A549 (cell line): ENCODE data around the gene CDH16. TPM values are rescaled to one million over a fixed set of nuclear protein-coding genes. Genes with fewer than 3 reads are reported as not detected.

Experiments used
- ATAC-seq, 2 experiments: fragments of 200-7000 bp in 1 of 2; fragments of >200 bp in 1 of 2; cut with Nextera tagmentation in 1 of 2; cut with Tn5 transposase in 1 of 2; 3 replicates each; pipeline versions ENCODE4 v1.8.0 to v1.9.1; 2018 to 2020; ENCODE audit warnings: mild to moderate bottlenecking in 1 of 2, moderate library complexity in 1 of 2
- CTCF ChIA-PET: fragments of 300-600 bp; sonication (Branson Sonifier 250); formaldehyde crosslinking; extraction: SDS; loops from one replicate; lab custom pipeline; 2021; ENCODE audit warnings: antibody characterized with exemption, inconsistent platforms; lab: Yijun Ruan, JAX
- POLR2A ChIA-PET: fragments of 350-600 bp; formaldehyde crosslinking; extraction: SDS; loops from one replicate; lab custom pipeline; 2021; ENCODE audit warnings: antibody characterized with exemption, inconsistent platforms; lab: Yijun Ruan, JAX
- DNase-seq, 2 experiments: peaks; one replicate each; pipeline versions ENCODE4 v3.0.0 to v3.0.0-alpha.2; 2011 to 2016; ENCODE audit warnings: low read depth in 1 of 2, low spot score in 1 of 2
- FAIRE-seq: peaks from 2 replicates; lab custom pipeline; 2011; peaks lifted over from hg19 to GRCh38; lab: Jason Lieb, UNC
- H3K27ac ChIP-seq, 2 experiments: fragments of >200 bp; sonication (Bioruptor Twin); formaldehyde crosslinking; 3 replicates each; pipeline ENCODE4 v1.5.1; 2016 to 2017
- H3K4me1 ChIP-seq: fragments of >200 bp; sonication (Bioruptor Twin); formaldehyde crosslinking; 3 replicates; pipeline ENCODE4 v1.6.1; 2016
- H3K4me2 ChIP-seq: fragments of >200 bp; sonication (Bioruptor Twin); formaldehyde crosslinking; 3 replicates; pipeline ENCODE4 v1.6.1; 2016
- H3K4me3 ChIP-seq: fragments of >200 bp; sonication (Bioruptor Twin); formaldehyde crosslinking; 3 replicates; pipeline ENCODE4 v1.5.1; 2016
- H3K9me3 ChIP-seq: fragments of >200 bp; sonication (Bioruptor Twin); formaldehyde crosslinking; 3 replicates; pipeline ENCODE4 v1.6.1; 2016
- BHLHE40 ChIP-seq: IDR thresholded peaks from 2 replicates; pipeline ENCODE4 v1.6.1; 2012; ENCODE audit warnings: low read depth, low read length, inconsistent platforms
- EHF ChIP-seq: fragments of 250-450 bp; sonication (Bioruptor Pico); IDR thresholded peaks from 2 replicates; pipeline ENCODE4 v1.5.0; 2020; ENCODE audit warnings: mild to moderate bottlenecking
- ESRRA ChIP-seq: fragments of 150-350 bp; IDR thresholded peaks from 2 replicates; pipeline ENCODE4 v1.6.1; 2014; ENCODE audit warnings: mild to moderate bottlenecking, low read length, borderline replicate concordance
- GATA3 ChIP-seq: IDR thresholded peaks from 2 replicates; pipeline ENCODE4 v1.6.1; 2012; ENCODE audit warnings: borderline replicate concordance
- HOXA7 ChIP-seq: fragments of 250-450 bp; sonication (Bioruptor Pico); IDR thresholded peaks from 2 replicates; pipeline ENCODE4 v1.5.0; 2020; ENCODE audit warnings: mild to moderate bottlenecking, moderate library complexity
- HOXB13 ChIP-seq: fragments of 250-450 bp; sonication (Bioruptor Pico); IDR thresholded peaks from 2 replicates; pipeline ENCODE4 v1.5.0; 2020; ENCODE audit warnings: low read depth, mild to moderate bottlenecking, moderate library complexity
- KDM1A ChIP-seq: fragments of 200-600 bp; sonication (generic); IDR thresholded peaks from 2 replicates; pipeline ENCODE4 v1.6.1; 2016; ENCODE audit warnings: low read depth, mild to moderate bottlenecking
- KDM5A ChIP-seq: fragments of 200-600 bp; sonication (generic); IDR thresholded peaks from 2 replicates; pipeline ENCODE4 v1.6.1; 2016; ENCODE audit warnings: antibody characterized with exemption, mild to moderate bottlenecking
- MAFK ChIP-seq: fragments of 450-650 bp; IDR thresholded peaks from 2 replicates; pipeline ENCODE4 v1.6.1; 2014; ENCODE audit not compliant: partially characterized antibody
- MAZ ChIP-seq: fragments of 150-350 bp; IDR thresholded peaks from 2 replicates; pipeline ENCODE4 v1.6.1; 2014; ENCODE audit warnings: antibody characterized with exemption, low read depth, low read length, borderline replicate concordance
- MYC ChIP-seq: IDR thresholded peaks from 2 replicates; pipeline ENCODE4 v1.6.1; 2012; ENCODE audit warnings: mild to moderate bottlenecking, inconsistent platforms, low read length, improper control_type of control experiment, borderline replicate concordance
- NR3C1 ChIP-seq: fragments of >200 bp; sonication (Bioruptor Twin); formaldehyde crosslinking; IDR thresholded peaks from 3 replicates; pipeline ENCODE4 v1.6.1; 2017
- PHF8 ChIP-seq: fragments of 200-600 bp; sonication (generic); IDR thresholded peaks from 2 replicates; pipeline ENCODE4 v1.6.1; 2016; ENCODE audit warnings: low read depth, mild to moderate bottlenecking, antibody characterized with exemption, moderate library complexity, borderline replicate concordance
- RCOR1 ChIP-seq: fragments of 150-350 bp; IDR thresholded peaks from 2 replicates; pipeline ENCODE4 v1.6.1; 2014; ENCODE audit warnings: antibody characterized with exemption, low read length, low read depth
- RNF2 ChIP-seq: fragments of 200-600 bp; sonication (generic); IDR thresholded peaks from 2 replicates; pipeline ENCODE4 v1.6.1; 2016; ENCODE audit warnings: low read depth, mild to moderate bottlenecking, antibody characterized with exemption, moderate library complexity, borderline replicate concordance
- SREBF2 ChIP-seq: fragments of 450-650 bp; IDR thresholded peaks from 2 replicates; pipeline ENCODE4 v1.6.1; 2014; ENCODE audit warnings: mild to moderate bottlenecking, moderate library complexity
- ZFP36 ChIP-seq: fragments of 450-650 bp; IDR thresholded peaks from 2 replicates; pipeline ENCODE4 v1.6.1; 2014; ENCODE audit warnings: borderline replicate concordance; ENCODE audit not compliant: partially characterized antibody
- ZNF302 ChIP-seq: fragments of 250-450 bp; sonication (Bioruptor Pico); IDR thresholded peaks from 2 replicates; pipeline ENCODE4 v1.9.0; 2021; ENCODE audit warnings: inconsistent platforms, mild to moderate bottlenecking, moderate library complexity
- WGBS: methylation state at CpG from one replicate; pipeline ENCODE4 v1.1.6; 2017; ENCODE audit errors: missing lambda C conversion rate; 5-methylcytosine and 5-hydroxymethylcytosine counted together
- polyA plus RNA-seq, 4 experiments: library from polyadenylated mRNA; depleted of rRNA in 3 of 4; stranded (reverse); fragments of >200 nt; fragmentation: RNase III in 1 of 4; extraction: RNeasy Plus Mini Kit Qiagen cat#74134 plus additional on column Dnase treatment in 1 of 4; gene quantifications; 2 replicates in 3 of 4; 3 replicates in 1 of 4; pipeline ENCODE4 v1.2.3, GENCODE V29; 2011 to 2017
- TF ChIP-seq, protein P1 (sequence below): fragments of >200 bp; sonication (Bioruptor Twin); formaldehyde crosslinking; IDR thresholded peaks from 2 replicates; pipeline ENCODE4 v1.6.1; 2016
- TF ChIP-seq, protein P2 (sequence below): fragments of 150-350 bp; IDR thresholded peaks from 2 replicates; pipeline ENCODE4 v1.6.1; 2014; ENCODE audit warnings: low read depth, mild to moderate bottlenecking, low read length
- TF ChIP-seq, protein P3 (sequence below): IDR thresholded peaks from 2 replicates; pipeline ENCODE4 v1.6.1; 2012
- TF ChIP-seq, protein P4 (sequence below): fragments of 250-450 bp; sonication (Bioruptor Pico); IDR thresholded peaks from 2 replicates; pipeline ENCODE4 v1.5.0; 2021; ENCODE audit warnings: mild to moderate bottlenecking, moderate library complexity, borderline replicate concordance
- TF ChIP-seq, protein P5 (sequence below): IDR thresholded peaks from 2 replicates; pipeline ENCODE4 v1.6.1; 2012; ENCODE audit warnings: low read depth, borderline replicate concordance
- TF ChIP-seq, protein P6 (sequence below): fragments of 250-450 bp; sonication (Bioruptor Pico); IDR thresholded peaks from 2 replicates; pipeline ENCODE4 v1.5.0; 2020; ENCODE audit warnings: low read depth, mild to moderate bottlenecking, moderate library complexity
- TF ChIP-seq, protein P7 (sequence below): IDR thresholded peaks from 2 replicates; pipeline ENCODE4 v1.6.1; 2012
- TF ChIP-seq, protein P8 (sequence below): fragments of >200 bp; sonication (Bioruptor Twin); formaldehyde crosslinking; IDR thresholded peaks from 3 replicates; pipeline ENCODE4 v1.5.1; 2016
- TF ChIP-seq, protein P9 (sequence below): fragments of 450-650 bp; IDR thresholded peaks from 2 replicates; pipeline ENCODE4 v1.6.1; 2014; ENCODE audit warnings: antibody characterized with exemption

Gene CDH16
- polyA plus RNA-seq, 2 of the 4 experiments (the other 2 are of a cell fraction): 0.18 to 0.25 TPM

DNA sequence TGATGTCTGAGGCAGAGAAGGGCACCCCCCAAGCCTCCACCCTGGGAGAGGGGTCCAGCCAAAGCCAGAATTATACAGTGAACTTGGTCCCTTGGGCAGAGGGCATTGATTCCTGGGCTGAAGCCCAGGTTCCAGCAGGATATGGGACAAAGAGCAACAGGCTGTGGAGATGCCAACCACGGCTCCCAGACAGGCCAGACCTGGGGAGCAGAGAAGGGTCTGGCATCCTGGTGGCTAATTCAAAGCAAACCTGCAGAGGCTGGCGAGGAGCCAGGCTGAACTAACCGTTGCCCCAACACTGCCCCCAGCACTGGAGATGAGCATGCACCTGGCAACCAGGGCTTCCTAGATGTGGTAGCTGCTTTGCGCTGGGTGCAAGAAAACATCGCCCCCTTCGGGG is 45.4 kb upstream of the CDH16 start:
- no peaks in the 10 kb centered on the region for H3K4me1 ChIP-seq
- CTCF ChIA-PET: interaction anchor here (0.5 to 15.9 kb wide), 13 partner anchors 10 to 436 kb away, joined by 3 to 216 read pairs (median 5); partner anchors contain the start of genes FBXL8 and TRADD
- no peak for ATAC-seq
- H3K4me3 ChIP-seq: no peak overlapping the region
- no peak overlapping the region for H3K4me2 ChIP-seq
- POLR2A ChIA-PET: interaction anchor here (1.0 kb wide), 1 partner anchor 12 kb away, joined by 3 read pairs; no protein-coding TSS in a partner anchor
- no peak overlapping the region for H3K27ac ChIP-seq
- TF ChIP-seq ESRRA (no peak), PHF8 (no peak), ZNF302 (CRISPR knock-in tag) (no peak), MAZ (no peak), EHF (no peak), NR3C1 (no peak), SREBF2 (no peak), MYC (no peak), KDM5A (no peak), HOXB13 (CRISPR knock-in tag) (no peak), BHLHE40 (no peak)
- TF ChIP-seq, protein P1, sequence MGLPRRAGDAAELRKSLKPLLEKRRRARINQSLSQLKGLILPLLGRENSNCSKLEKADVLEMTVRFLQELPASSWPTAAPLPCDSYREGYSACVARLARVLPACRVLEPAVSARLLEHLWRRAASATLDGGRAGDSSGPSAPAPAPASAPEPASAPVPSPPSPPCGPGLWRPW: no peak
- TF ChIP-seq, protein P2, sequence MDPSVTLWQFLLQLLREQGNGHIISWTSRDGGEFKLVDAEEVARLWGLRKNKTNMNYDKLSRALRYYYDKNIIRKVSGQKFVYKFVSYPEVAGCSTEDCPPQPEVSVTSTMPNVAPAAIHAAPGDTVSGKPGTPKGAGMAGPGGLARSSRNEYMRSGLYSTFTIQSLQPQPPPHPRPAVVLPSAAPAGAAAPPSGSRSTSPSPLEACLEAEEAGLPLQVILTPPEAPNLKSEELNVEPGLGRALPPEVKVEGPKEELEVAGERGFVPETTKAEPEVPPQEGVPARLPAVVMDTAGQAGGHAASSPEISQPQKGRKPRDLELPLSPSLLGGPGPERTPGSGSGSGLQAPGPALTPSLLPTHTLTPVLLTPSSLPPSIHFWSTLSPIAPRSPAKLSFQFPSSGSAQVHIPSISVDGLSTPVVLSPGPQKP: no peak
- TF ChIP-seq, protein P3, sequence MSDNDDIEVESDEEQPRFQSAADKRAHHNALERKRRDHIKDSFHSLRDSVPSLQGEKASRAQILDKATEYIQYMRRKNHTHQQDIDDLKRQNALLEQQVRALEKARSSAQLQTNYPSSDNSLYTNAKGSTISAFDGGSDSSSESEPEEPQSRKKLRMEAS: no peak
- TF ChIP-seq, protein P4, sequence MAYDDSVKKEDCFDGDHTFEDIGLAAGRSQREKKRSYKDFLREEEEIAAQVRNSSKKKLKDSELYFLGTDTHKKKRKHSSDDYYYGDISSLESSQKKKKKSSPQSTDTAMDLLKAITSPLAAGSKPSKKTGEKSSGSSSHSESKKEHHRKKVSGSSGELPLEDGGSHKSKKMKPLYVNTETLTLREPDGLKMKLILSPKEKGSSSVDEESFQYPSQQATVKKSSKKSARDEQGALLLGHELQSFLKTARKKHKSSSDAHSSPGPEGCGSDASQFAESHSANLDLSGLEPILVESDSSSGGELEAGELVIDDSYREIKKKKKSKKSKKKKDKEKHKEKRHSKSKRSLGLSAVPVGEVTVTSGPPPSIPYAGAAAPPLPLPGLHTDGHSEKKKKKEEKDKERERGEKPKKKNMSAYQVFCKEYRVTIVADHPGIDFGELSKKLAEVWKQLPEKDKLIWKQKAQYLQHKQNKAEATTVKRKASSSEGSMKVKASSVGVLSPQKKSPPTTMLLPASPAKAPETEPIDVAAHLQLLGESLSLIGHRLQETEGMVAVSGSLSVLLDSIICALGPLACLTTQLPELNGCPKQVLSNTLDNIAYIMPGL (CRISPR knock-in tag): no peak
- DNase-seq: no peak
- WGBS: 47% methylated on average over 3 of the region's 6 CpGs
- no peaks in the 10 kb centered on the region for H3K9me3 ChIP-seq
- FAIRE-seq: no peak

DNA sequence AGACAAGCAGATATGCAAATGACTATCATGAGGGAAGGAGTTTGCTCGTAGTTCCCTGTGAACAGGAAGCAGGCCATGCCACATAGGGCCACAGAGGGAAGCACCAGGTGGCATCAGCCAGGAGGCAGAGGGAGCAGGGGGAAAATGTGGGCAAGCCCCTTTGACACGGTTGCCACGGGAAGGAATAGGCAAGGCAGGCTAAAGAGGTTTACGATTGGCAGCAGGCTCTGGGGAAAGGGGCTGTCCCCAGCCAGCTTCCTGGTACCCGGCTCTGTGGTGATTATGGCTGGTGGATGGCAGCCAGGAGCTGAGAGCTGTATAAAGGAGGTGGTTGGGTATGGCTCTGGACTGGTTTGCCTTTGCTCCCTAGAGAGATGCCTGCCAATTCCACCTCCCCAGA is 43.2 kb upstream of the CDH16 start:
- ChIA-PET CTCF (interaction anchor here (0.8 to 15.9 kb wide), 18 partner anchors 9 to 320 kb away, joined by 3 to 216 read pairs (median 6); no protein-coding TSS in a partner anchor), POLR2A (interaction anchor here (0.5 kb wide), 1 partner anchor 928 kb away, joined by 6 read pairs; no protein-coding TSS in a partner anchor)
- Histone ChIP-seq H3K4me3 (no peak overlapping the region), H3K9me3 (no peaks in the 10 kb centered on the region), H3K27ac (no peak overlapping the region), H3K4me1 (no peaks in the 10 kb centered on the region)
- 83% methylated on average over 5 of the region's 5 CpGs for WGBS
- ATAC-seq (no peak), FAIRE-seq (no peak), DNase-seq (no peak)
- no peak for TF ChIP-seq MAFK
- TF ChIP-seq GATA3: no peak
- no peak for TF ChIP-seq ZFP36
- TF ChIP-seq, protein P5, sequence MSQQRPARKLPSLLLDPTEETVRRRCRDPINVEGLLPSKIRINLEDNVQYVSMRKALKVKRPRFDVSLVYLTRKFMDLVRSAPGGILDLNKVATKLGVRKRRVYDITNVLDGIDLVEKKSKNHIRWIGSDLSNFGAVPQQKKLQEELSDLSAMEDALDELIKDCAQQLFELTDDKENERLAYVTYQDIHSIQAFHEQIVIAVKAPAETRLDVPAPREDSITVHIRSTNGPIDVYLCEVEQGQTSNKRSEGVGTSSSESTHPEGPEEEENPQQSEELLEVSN: no peak
- TF ChIP-seq KDM1A: no peak
- TF ChIP-seq RCOR1: no peak
- TF ChIP-seq, protein P6, sequence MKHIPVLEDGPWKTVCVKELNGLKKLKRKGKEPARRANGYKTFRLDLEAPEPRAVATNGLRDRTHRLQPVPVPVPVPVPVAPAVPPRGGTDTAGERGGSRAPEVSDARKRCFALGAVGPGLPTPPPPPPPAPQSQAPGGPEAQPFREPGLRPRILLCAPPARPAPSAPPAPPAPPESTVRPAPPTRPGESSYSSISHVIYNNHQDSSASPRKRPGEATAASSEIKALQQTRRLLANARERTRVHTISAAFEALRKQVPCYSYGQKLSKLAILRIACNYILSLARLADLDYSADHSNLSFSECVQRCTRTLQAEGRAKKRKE: no peak
- no peak for TF ChIP-seq HOXA7
- TF ChIP-seq ESRRA: no peak
- TF ChIP-seq, protein P7, sequence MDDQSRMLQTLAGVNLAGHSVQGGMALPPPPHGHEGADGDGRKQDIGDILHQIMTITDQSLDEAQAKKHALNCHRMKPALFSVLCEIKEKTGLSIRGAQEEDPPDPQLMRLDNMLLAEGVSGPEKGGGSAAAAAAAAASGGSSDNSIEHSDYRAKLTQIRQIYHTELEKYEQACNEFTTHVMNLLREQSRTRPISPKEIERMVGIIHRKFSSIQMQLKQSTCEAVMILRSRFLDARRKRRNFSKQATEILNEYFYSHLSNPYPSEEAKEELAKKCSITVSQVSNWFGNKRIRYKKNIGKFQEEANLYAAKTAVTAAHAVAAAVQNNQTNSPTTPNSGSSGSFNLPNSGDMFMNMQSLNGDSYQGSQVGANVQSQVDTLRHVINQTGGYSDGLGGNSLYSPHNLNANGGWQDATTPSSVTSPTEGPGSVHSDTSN: no peak
- TF ChIP-seq BHLHE40: no peak
- TF ChIP-seq, protein P8, sequence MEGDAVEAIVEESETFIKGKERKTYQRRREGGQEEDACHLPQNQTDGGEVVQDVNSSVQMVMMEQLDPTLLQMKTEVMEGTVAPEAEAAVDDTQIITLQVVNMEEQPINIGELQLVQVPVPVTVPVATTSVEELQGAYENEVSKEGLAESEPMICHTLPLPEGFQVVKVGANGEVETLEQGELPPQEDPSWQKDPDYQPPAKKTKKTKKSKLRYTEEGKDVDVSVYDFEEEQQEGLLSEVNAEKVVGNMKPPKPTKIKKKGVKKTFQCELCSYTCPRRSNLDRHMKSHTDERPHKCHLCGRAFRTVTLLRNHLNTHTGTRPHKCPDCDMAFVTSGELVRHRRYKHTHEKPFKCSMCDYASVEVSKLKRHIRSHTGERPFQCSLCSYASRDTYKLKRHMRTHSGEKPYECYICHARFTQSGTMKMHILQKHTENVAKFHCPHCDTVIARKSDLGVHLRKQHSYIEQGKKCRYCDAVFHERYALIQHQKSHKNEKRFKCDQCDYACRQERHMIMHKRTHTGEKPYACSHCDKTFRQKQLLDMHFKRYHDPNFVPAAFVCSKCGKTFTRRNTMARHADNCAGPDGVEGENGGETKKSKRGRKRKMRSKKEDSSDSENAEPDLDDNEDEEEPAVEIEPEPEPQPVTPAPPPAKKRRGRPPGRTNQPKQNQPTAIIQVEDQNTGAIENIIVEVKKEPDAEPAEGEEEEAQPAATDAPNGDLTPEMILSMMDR: no peak
- TF ChIP-seq RNF2: no peak
- no peak for TF ChIP-seq MAZ
- TF ChIP-seq, protein P9, sequence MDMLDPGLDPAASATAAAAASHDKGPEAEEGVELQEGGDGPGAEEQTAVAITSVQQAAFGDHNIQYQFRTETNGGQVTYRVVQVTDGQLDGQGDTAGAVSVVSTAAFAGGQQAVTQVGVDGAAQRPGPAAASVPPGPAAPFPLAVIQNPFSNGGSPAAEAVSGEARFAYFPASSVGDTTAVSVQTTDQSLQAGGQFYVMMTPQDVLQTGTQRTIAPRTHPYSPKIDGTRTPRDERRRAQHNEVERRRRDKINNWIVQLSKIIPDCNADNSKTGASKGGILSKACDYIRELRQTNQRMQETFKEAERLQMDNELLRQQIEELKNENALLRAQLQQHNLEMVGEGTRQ: no peak
- TF ChIP-seq PHF8: no peak
- TF ChIP-seq, all 56 proteins: peak for 0
- peak overlapping the region; percentile 70 for H3K4me2 ChIP-seq
